H9 (cell line): ENCODE measurements around the gene HDHD2. TPM values are rescaled to one million over a fixed set of nuclear protein-coding genes. Genes with fewer than 3 reads are reported as not detected.

Source experiments
- DNase-seq: peaks from one replicate; pipeline ENCODE4 v3.0.0-alpha.2; 2017
- H2AFZ ChIP-seq: one replicate; pipeline ENCODE4 v1.6.1; 2013; ENCODE audit warnings: mild to moderate bottlenecking, low read length, control low read depth, moderate library complexity
- H2AK5ac ChIP-seq: 2 replicates; pipeline ENCODE4 v1.6.1; 2013; ENCODE audit warnings: low read length, control low read depth, mixed read lengths; ENCODE audit not compliant: insufficient read length
- H2BK120ac ChIP-seq: one replicate; pipeline ENCODE4 v1.6.1; 2013; ENCODE audit warnings: low read depth, mild to moderate bottlenecking, low read length, control low read depth, inconsistent platforms; ENCODE audit not compliant: poor library complexity, severe bottlenecking
- H2BK12ac ChIP-seq: 2 replicates; pipeline ENCODE4 v1.6.1; 2013; ENCODE audit warnings: low read length, control low read depth, mixed read lengths, low read depth; ENCODE audit not compliant: insufficient read length
- H2BK15ac ChIP-seq: 2 replicates; pipeline ENCODE4 v1.6.1; 2013; ENCODE audit warnings: low read depth, low read length, control low read depth
- H2BK20ac ChIP-seq: one replicate; pipeline ENCODE4 v1.6.1; 2013; ENCODE audit warnings: low read depth, mild to moderate bottlenecking, low read length, control low read depth, inconsistent platforms; ENCODE audit not compliant: poor library complexity, severe bottlenecking
- H2BK5ac ChIP-seq: 2 replicates; pipeline ENCODE4 v1.6.1; 2013; ENCODE audit warnings: low read length, control low read depth, mixed read lengths; ENCODE audit not compliant: insufficient read length
- H3K14ac ChIP-seq: 2 replicates; pipeline ENCODE4 v1.6.1; 2013; ENCODE audit warnings: low read length, control low read depth; ENCODE audit not compliant: insufficient read depth
- H3K18ac ChIP-seq: 2 replicates; pipeline ENCODE4 v1.6.1; 2013; ENCODE audit warnings: low read depth, mild to moderate bottlenecking, mixed read lengths, low read length, control low read depth; ENCODE audit not compliant: insufficient read length
- H3K23ac ChIP-seq: 2 replicates; pipeline ENCODE4 v1.6.1; 2013; ENCODE audit warnings: low read length, control low read depth, mixed read lengths, low read depth; ENCODE audit not compliant: insufficient read length
- H3K23me2 ChIP-seq: 2 replicates; pipeline ENCODE4 v1.6.1; 2013; ENCODE audit warnings: low read depth, mild to moderate bottlenecking, mixed read lengths, low read length, control low read depth; ENCODE audit not compliant: insufficient read length, poor library complexity, severe bottlenecking
- H3K27ac ChIP-seq: 2 replicates; pipeline ENCODE4 v1.5.1; 2013; ENCODE audit warnings: low read length, control low read depth, mixed read lengths, low read depth; ENCODE audit not compliant: insufficient read length
- H3K27me3 ChIP-seq: 2 replicates; pipeline ENCODE4 v1.6.1; 2013; ENCODE audit warnings: low read length, control low read depth, inconsistent platforms; ENCODE audit not compliant: insufficient read depth
- H3K4ac ChIP-seq: 2 replicates; pipeline ENCODE4 v1.6.1; 2013; ENCODE audit warnings: low read depth, mild to moderate bottlenecking, control low read depth, inconsistent platforms, low read length, moderate library complexity
- H3K4me1 ChIP-seq: 2 replicates; pipeline ENCODE4 v1.6.1; 2013; ENCODE audit warnings: low read length, control low read depth, inconsistent platforms; ENCODE audit not compliant: insufficient read depth
- H3K4me2 ChIP-seq: 2 replicates; pipeline ENCODE4 v1.6.1; 2013; ENCODE audit warnings: low read length, control low read depth, mixed read lengths; ENCODE audit not compliant: insufficient read length, insufficient read depth
- H3K56ac ChIP-seq: 2 replicates; pipeline ENCODE4 v1.6.1; 2013; ENCODE audit warnings: low read depth, mild to moderate bottlenecking, mixed read lengths, low read length, control low read depth; ENCODE audit not compliant: insufficient read length
- H3K79me1 ChIP-seq: 2 replicates; pipeline ENCODE4 v1.6.1; 2013; ENCODE audit warnings: low read depth, mild to moderate bottlenecking, moderate library complexity, low read length, control low read depth, inconsistent platforms; ENCODE audit not compliant: insufficient read depth, poor library complexity, severe bottlenecking
- H3K79me2 ChIP-seq: 2 replicates; pipeline ENCODE4 v1.6.1; 2013; ENCODE audit warnings: low read length, control low read depth, inconsistent platforms; ENCODE audit not compliant: insufficient read depth
- H3K9ac ChIP-seq: 2 replicates; pipeline ENCODE4 v1.6.1; 2013; ENCODE audit warnings: low read length, control low read depth, mixed read lengths; ENCODE audit not compliant: insufficient read length; ENCODE audit errors: extremely low read depth
- H3K9me3 ChIP-seq: one replicate; pipeline ENCODE4 v1.6.1; 2013; ENCODE audit warnings: low read depth, low read length, inconsistent platforms; ENCODE audit not compliant: control insufficient read depth
- H3T11ph ChIP-seq: one replicate; pipeline ENCODE4 v1.6.1; 2013; ENCODE audit warnings: mild to moderate bottlenecking, low read length, control low read depth, inconsistent platforms
- H4K20me1 ChIP-seq: one replicate; pipeline ENCODE4 v1.6.1; 2013; ENCODE audit not compliant: control insufficient read depth, insufficient read length, insufficient read depth
- H4K5ac ChIP-seq: 2 replicates; pipeline ENCODE4 v1.6.1; 2013; ENCODE audit warnings: low read depth, mild to moderate bottlenecking, mixed read lengths, low read length, control low read depth; ENCODE audit not compliant: insufficient read length
- H4K8ac ChIP-seq: replicated peaks from 2 replicates; pipeline ENCODE4 v1.6.1; 2013; ENCODE audit warnings: low read length, control low read depth, mixed read lengths, low read depth; ENCODE audit not compliant: insufficient read length
- H4K91ac ChIP-seq: 2 replicates; pipeline ENCODE4 v1.6.1; 2013; ENCODE audit warnings: low read depth, mild to moderate bottlenecking, moderate library complexity, mixed read lengths, low read length, control low read depth; ENCODE audit not compliant: insufficient read length
- H3K27ac Mint-ChIP-seq, 3 experiments: 2 replicates in 2 of 3; 3 replicates in 1 of 3; pipeline ENCODE4 v1.8.0; 2020 to 2021; ENCODE audit warnings: mixed read lengths in 3 of 3, mild to moderate bottlenecking in 1 of 3, moderate library complexity in 1 of 3
- H3K27me3 Mint-ChIP-seq: 2 replicates; pipeline ENCODE4 v1.8.0; 2021; ENCODE audit warnings: low read depth, mild to moderate bottlenecking, moderate library complexity, mixed read lengths
- H3K36me3 Mint-ChIP-seq, 3 experiments: 2 replicates in 2 of 3; 3 replicates in 1 of 3; pipeline ENCODE4 v1.8.0; 2020 to 2021; ENCODE audit warnings: low read depth in 3 of 3, mixed read lengths in 3 of 3; ENCODE audit not compliant: insufficient read depth in 1 of 3
- H3K4me1 Mint-ChIP-seq, 2 experiments: 2 replicates each; pipeline ENCODE4 v1.8.0; 2020; ENCODE audit warnings: mixed read lengths in 2 of 2
- H3K4me3 Mint-ChIP-seq, 2 experiments: 2 replicates in 1 of 2; 3 replicates in 1 of 2; pipeline ENCODE4 v1.8.0; 2020 to 2021; ENCODE audit warnings: mild to moderate bottlenecking in 2 of 2, mixed read lengths in 2 of 2, moderate library complexity in 1 of 2
- H3K9me3 Mint-ChIP-seq, 2 experiments: 2 replicates in 1 of 2; 3 replicates in 1 of 2; pipeline ENCODE4 v1.8.0; 2020; ENCODE audit warnings: mild to moderate bottlenecking in 2 of 2, mixed read lengths in 2 of 2, moderate library complexity in 1 of 2
- CTCF ChIP-seq: fragments of 200-600 bp; sonication (generic); conservative IDR thresholded peaks from 3 replicates; pipeline ENCODE4 v1.8.0; 2021; ENCODE audit warnings: antibody characterized with exemption, mild to moderate bottlenecking
- WGBS: extraction: QIAGEN DNeasy Blood & Tissue Kit; methylation state at CpG from one replicate; pipeline ENCODE4 v1.1.7; 2013; ENCODE audit warnings: missing lambda C conversion rate, low lambda C conversion rate, mixed read lengths; ENCODE audit not compliant: insufficient read length; ENCODE audit errors: extremely low coverage; 5-methylcytosine and 5-hydroxymethylcytosine counted together
- total RNA-seq: library from RNA; stranded (reverse); gene quantifications from 2 replicates; pipeline ENCODE4 v1.2.1, GENCODE V29; 2021

Gene HDHD2
- total RNA-seq, 1 experiment from 2014 or later: 51.0 TPM

GRCh38 chr18:47143153-47143552 is 7.1 kb downstream of the HDHD2 start:
- Histone ChIP-seq H3K27ac (no peak overlapping the region), H2BK5ac (no peak overlapping the region), H3K27me3 (no peaks in the 10 kb centered on the region), H3K14ac (no peak overlapping the region), H3K79me1 (peaks cover 9% of the 10 kb centered on the region), H2AK5ac (no peak overlapping the region), H3T11ph (no peak overlapping the region), H4K5ac (no peak overlapping the region), H3K23me2 (no peaks in the 10 kb centered on the region), H3K23ac (no peak overlapping the region), H4K20me1 (no peaks in the 10 kb centered on the region), H2BK15ac (no peak overlapping the region), H3K4me2 (no peak overlapping the region), H4K91ac (no peak overlapping the region), H3K18ac (no peak overlapping the region), H3K56ac (no peak overlapping the region), H4K8ac (no peak overlapping the region), H2AFZ (no peak overlapping the region), H3K4me1 (no peaks in the 10 kb centered on the region), H3K79me2 (peaks cover 10% of the 10 kb centered on the region; the same call in 1 of the 2 replicates), H3K4ac (no peak overlapping the region), H3K9ac (no peak overlapping the region), H2BK12ac (no peak overlapping the region), H2BK20ac (no peak overlapping the region), H3K9me3 (no peaks in the 10 kb centered on the region), H2BK120ac (no peak overlapping the region)
- no peak for DNase-seq
- no peak overlapping the region for H3K4me3 Mint-ChIP-seq
- no peaks in the 10 kb centered on the region for H3K9me3 Mint-ChIP-seq
- no peaks in the 10 kb centered on the region; a peak in 1 of 4 replicates for H3K4me1 Mint-ChIP-seq
- WGBS: no CpG with 5 or more reads among the region's 5 CpGs
- H3K27ac Mint-ChIP-seq: no peak overlapping the region
- H3K27me3 Mint-ChIP-seq: no peaks in the 10 kb centered on the region
- TF ChIP-seq CTCF: no peak
- H3K36me3 Mint-ChIP-seq: peaks cover 0 to 16% (median 4%) of the 10 kb centered on the region in 3 experiments; a peak in 3 of 7 replicates
